Endothelial cell (in vitro differentiated cells): ENCODE data around the gene ATXN7L3. TPM values are rescaled to one million over a fixed set of nuclear protein-coding genes. Genes with fewer than 3 reads are reported as not detected.

Experiments used
- DNase-seq: peaks from one replicate; pipeline ENCODE4 v3.0.0; 2021; ENCODE audit warnings: low spot score
- H3K27ac Mint-ChIP-seq: one replicate; pipeline ENCODE4 v1.8.0; 2021; ENCODE audit warnings: mixed read lengths, inconsistent platforms; ENCODE audit not compliant: unreplicated experiment
- H3K27me3 Mint-ChIP-seq: one replicate; pipeline ENCODE4 v1.8.0; 2021; ENCODE audit warnings: mild to moderate bottlenecking, moderate library complexity, mixed read lengths, inconsistent platforms; ENCODE audit not compliant: unreplicated experiment
- H3K36me3 Mint-ChIP-seq: one replicate; pipeline ENCODE4 v1.8.0; 2021; ENCODE audit warnings: mild to moderate bottlenecking, low read depth, mixed read lengths, inconsistent platforms; ENCODE audit not compliant: unreplicated experiment
- H3K4me1 Mint-ChIP-seq: one replicate; pipeline ENCODE4 v1.8.0; 2021; ENCODE audit warnings: mild to moderate bottlenecking, mixed read lengths, inconsistent platforms; ENCODE audit not compliant: unreplicated experiment
- H3K4me3 Mint-ChIP-seq: one replicate; pipeline ENCODE4 v1.8.0; 2021; ENCODE audit warnings: mild to moderate bottlenecking, mixed read lengths, inconsistent platforms; ENCODE audit not compliant: unreplicated experiment
- H3K9me3 Mint-ChIP-seq: one replicate; pipeline ENCODE4 v1.8.0; 2021; ENCODE audit warnings: mixed read lengths, inconsistent platforms; ENCODE audit not compliant: unreplicated experiment
- CTCF ChIP-seq: fragments of 200-600 bp; sonication (generic); IDR thresholded peaks from one replicate; pipeline ENCODE4 v1.5.0; 2021; ENCODE audit warnings: antibody characterized with exemption; ENCODE audit not compliant: unreplicated experiment
- total RNA-seq: library from RNA; stranded (reverse); fragmentation: NEBNext Ultra II Directional; extraction: Animal tissue kit (Norgen Biotek cat#: 25700); gene quantifications from one replicate; pipeline ENCODE4 v1.2.1, GENCODE V29; 2021; ENCODE audit not compliant: unreplicated experiment

The ATXN7L3 gene
- total RNA-seq, 1 donor from 2014 or later = 152 TPM

- no peak for TF ChIP-seq CTCF
- peak overlapping the region; percentile 36 for H3K27ac Mint-ChIP-seq
- peaks cover 21% of the 10 kb centered on the region for H3K4me1 Mint-ChIP-seq
Measured at GRCh38 chr17:44188576-44189403, 10.9 kb downstream of the ATXN7L3 start.

GRCh38 chr17:44187131-44187899 lies 12.4 kb downstream of the ATXN7L3 start:
- Mint-ChIP-seq H3K9me3 (no peaks in the 10 kb centered on the region), H3K27ac (peak overlapping the region; percentile 97), H3K27me3 (peaks cover 5% of the 10 kb centered on the region), H3K4me3 (peak overlapping the region; percentile 99), H3K4me1 (peaks cover 21% of the 10 kb centered on the region), H3K36me3 (peaks cover 15% of the 10 kb centered on the region)
- DNase-seq = no peak
- no peak for TF ChIP-seq CTCF

More at GRCh38 chr17:44188576-44189403, 10.9 kb downstream of the ATXN7L3 start:
- Mint-ChIP-seq H3K36me3 (peaks cover 15% of the 10 kb centered on the region), H3K9me3 (no peaks in the 10 kb centered on the region), H3K27me3 (peaks cover 5% of the 10 kb centered on the region), H3K4me3 (peak overlapping the region; percentile 99)
- DNase-seq = no peak

- TF ChIP-seq CTCF = no peak
- Mint-ChIP-seq H3K9me3 (no peaks in the 10 kb centered on the region), H3K4me1 (peaks cover 21% of the 10 kb centered on the region), H3K27me3 (peaks cover 6% of the 10 kb centered on the region), H3K4me3 (peak within 1 kb of the TSS; percentile 99), H3K36me3 (peaks cover 22% of the 10 kb centered on the region), H3K27ac (peak within 1 kb of the TSS; percentile 97)
- DNase-seq = peak; percentile 99
Measured at GRCh38 chr17:44186307-44187130, 13.2 kb downstream of the ATXN7L3 start, which contains the start of gene TMUB2. TMUB2 (plus strand) TSS chr17:44186972; CDS start chr17:44187709, 737 bp downstream.

- no peak for DNase-seq
- H3K36me3 Mint-ChIP-seq = peaks cover 10% of the 10 kb centered on the region
Measured at GRCh38 chr17:44184212-44184810, 15.4 kb downstream of the ATXN7L3 start.

More at GRCh38 chr17:44184212-44184810, 15.4 kb downstream of the ATXN7L3 start:
- no peak for TF ChIP-seq CTCF
- Mint-ChIP-seq H3K4me1 (peaks cover 21% of the 10 kb centered on the region), H3K27me3 (peaks cover 6% of the 10 kb centered on the region), H3K4me3 (no peak overlapping the region), H3K9me3 (no peaks in the 10 kb centered on the region), H3K27ac (no peak overlapping the region)
